ENCODE results near the gene CDC42BPA.

DNA sequence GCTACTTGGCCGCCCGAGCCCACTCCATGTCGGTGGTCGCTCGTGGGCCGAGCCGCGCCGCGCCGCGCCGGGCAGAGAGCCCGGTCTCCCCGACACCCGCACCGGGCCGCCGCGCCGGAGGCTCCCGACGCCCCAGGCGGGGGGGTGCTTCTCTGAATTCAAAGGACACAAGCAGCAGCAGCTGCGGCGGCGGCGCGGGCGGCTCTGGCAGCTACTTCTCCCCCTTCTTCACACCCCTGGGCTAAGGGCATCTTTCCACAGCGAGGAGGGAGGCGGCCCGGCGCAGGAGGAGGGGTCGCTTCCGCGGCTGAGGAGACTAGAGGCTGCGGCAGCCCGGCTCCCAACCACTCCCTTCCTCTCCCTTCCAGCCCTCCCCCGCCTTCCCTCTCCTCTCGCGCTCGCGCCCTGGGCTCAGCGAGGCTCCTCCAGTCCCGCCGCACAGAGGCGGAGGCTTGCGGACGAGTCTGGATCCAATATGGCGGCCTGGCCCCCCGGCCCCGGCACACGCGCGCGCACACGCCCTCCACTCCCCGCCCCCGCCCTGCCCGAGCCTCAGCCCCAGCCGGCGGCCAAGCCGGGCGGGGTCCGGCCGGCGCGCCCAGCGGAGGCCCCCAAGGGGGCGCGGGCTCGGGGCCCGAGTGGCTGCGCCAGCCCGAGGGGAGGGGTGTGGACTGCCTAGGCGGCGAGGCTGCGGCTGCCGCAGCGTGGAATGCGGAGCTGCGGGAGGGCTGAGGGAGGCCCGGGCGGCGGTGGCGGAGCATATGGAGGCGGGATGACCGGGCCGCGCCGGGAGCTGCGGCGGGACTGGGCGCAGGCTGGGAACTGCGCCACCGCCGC lies at the start of gene CDC42BPA:
- TF ChIP-seq CTCF (IDR thresholded peaks at IDR 0.05) (no peak), POLR2A (IDR thresholded peaks at IDR 0.05) (peak; percentile 42 to 64)
